ENCODE measurements around the gene PHYHD1. TPM values are rescaled to one million over a fixed set of nuclear protein-coding genes. Genes with fewer than 3 reads are reported as not detected.
A peak's percentile ranks its signal among the peaks of the same experiment; 100 is the strongest.

PHYHD1 gene
- total RNA-seq, 4 donors from 2014 or later, result 14.4 to 43.8 (median 32.4) TPM

GRCh38 chr9:128983536-128983935 is 62.8 kb downstream of the PHYHD1 start:
- no peak for DNase-seq (ENCODE audit: low spot score)
- TF ChIP-seq, protein P1, sequence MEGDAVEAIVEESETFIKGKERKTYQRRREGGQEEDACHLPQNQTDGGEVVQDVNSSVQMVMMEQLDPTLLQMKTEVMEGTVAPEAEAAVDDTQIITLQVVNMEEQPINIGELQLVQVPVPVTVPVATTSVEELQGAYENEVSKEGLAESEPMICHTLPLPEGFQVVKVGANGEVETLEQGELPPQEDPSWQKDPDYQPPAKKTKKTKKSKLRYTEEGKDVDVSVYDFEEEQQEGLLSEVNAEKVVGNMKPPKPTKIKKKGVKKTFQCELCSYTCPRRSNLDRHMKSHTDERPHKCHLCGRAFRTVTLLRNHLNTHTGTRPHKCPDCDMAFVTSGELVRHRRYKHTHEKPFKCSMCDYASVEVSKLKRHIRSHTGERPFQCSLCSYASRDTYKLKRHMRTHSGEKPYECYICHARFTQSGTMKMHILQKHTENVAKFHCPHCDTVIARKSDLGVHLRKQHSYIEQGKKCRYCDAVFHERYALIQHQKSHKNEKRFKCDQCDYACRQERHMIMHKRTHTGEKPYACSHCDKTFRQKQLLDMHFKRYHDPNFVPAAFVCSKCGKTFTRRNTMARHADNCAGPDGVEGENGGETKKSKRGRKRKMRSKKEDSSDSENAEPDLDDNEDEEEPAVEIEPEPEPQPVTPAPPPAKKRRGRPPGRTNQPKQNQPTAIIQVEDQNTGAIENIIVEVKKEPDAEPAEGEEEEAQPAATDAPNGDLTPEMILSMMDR (IDR thresholded peaks at IDR 0.05), result no peak
- no peak for ATAC-seq (ENCODE audit: low FRiP score)

DNA sequence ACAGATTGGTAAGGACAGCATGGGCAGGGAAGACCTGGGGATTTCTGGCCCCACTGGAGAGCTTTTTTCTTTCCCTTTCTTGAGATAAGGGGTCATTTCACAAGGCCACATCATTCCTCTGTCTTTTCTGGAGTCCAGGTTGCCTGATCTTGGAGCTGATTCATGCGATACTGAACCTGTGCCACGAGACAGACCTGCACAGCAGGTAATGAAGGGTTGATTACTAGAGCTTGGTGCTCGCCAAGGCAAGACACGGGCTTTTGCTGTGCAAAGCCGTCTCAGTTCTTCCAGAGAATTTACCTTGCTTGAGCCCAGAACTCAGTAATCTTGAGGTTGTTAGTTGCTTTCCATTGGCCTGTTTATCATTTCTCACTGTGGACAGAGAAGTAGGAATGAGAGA is 65.9 kb downstream of the PHYHD1 start:
- TF ChIP-seq, protein P1 (IDR thresholded peaks at IDR 0.05), result no peak
- DNase-seq (ENCODE audit: low spot score), result no peak
- ATAC-seq (ENCODE audit: low FRiP score), result no peak

- peak; percentile 65 for ATAC-seq (ENCODE audit: low FRiP score)
- no peak for DNase-seq (ENCODE audit: low spot score)
- TF ChIP-seq, protein P1 (IDR thresholded peaks at IDR 0.05), result no peak
Measured at GRCh38 chr9:128987805-128988204, 67.0 kb downstream of the PHYHD1 start.

Other genes starting within 250 kb of the PHYHD1 start
- 100 to 1,000 TPM; 112 to 226 (median 139) TPM for gene SET, start 231.8 kb upstream of the PHYHD1 start, total RNA-seq
- gene PKN3, start 218.5 kb upstream of the PHYHD1 start, total RNA-seq, result 10 to 100 TPM in 1 of 4 donors, 1 to 10 TPM in 3; 4.2 to 12.0 (median 7.5) TPM
- 10 to 100 TPM; 23.6 to 40.6 (median 30.8) TPM for gene ZDHHC12, start 196.9 kb upstream of the PHYHD1 start, total RNA-seq
- 10 to 100 TPM; 20.9 to 43.1 (median 30.7) TPM for gene ZER1, start 149.1 kb upstream of the PHYHD1 start, total RNA-seq
- gene TBC1D13, start 133.7 kb upstream of the PHYHD1 start, total RNA-seq, result 10 to 100 TPM; 12.1 to 21.4 (median 14.9) TPM
- 10 to 100 TPM; 14.1 to 29.9 (median 20.3) TPM for gene ENDOG, start 102.5 kb upstream of the PHYHD1 start, total RNA-seq
- gene SPOUT1, start 91.2 kb upstream of the PHYHD1 start, total RNA-seq, result 10 to 100 TPM; 15.1 to 25.1 (median 21.2) TPM
- 1 to 10 TPM; 2.9 to 9.3 (median 4.1) TPM for gene KYAT1, start 39.0 kb upstream of the PHYHD1 start, total RNA-seq
- 10 to 100 TPM; 37.8 to 67.1 (median 47.8) TPM for gene LRRC8A, start 38.8 kb upstream of the PHYHD1 start, total RNA-seq
- gene DOLK, start 26.6 kb downstream of the PHYHD1 start, total RNA-seq, result 10 to 100 TPM; 13.3 to 23.2 (median 17.7) TPM
- 10 to 100 TPM; 27.2 to 70.6 (median 38.3) TPM for gene NUP188, start 26.7 kb downstream of the PHYHD1 start, total RNA-seq
- gene SH3GLB2, start 107.3 kb downstream of the PHYHD1 start, total RNA-seq, result 10 to 100 TPM; 55.5 to 75.5 (median 65.1) TPM
- 10 to 100 TPM; 19.4 to 38.5 (median 20.9) TPM for gene MIGA2, start 115.6 kb downstream of the PHYHD1 start, total RNA-seq
- 1 to 10 TPM; 4.8 to 7.2 (median 6.6) TPM for gene DOLPP1, start 160.1 kb downstream of the PHYHD1 start, total RNA-seq
- gene CRAT, start 189.8 kb downstream of the PHYHD1 start, total RNA-seq, result 100 to 1,000 TPM in 1 of 4 donors, 10 to 100 TPM in 3; 47.3 to 107 (median 59.5) TPM
- gene PTPA, start 190.4 kb downstream of the PHYHD1 start, total RNA-seq, result 10 to 100 TPM; 37.2 to 49.5 (median 41.8) TPM